Retina (tissue), 1 donor: ENCODE data around the gene FMNL2.
"Not testable (repeated sequence)": the region's sequence is repeated elsewhere in the genome, so short reads cannot be mapped to it uniquely, and the experiment has no call there.

Source experiments
- DNase-seq: peaks from one replicate; pipeline ENCODE4 v3.0.0-alpha.2; 2016

Gene FMNL2

GRCh38 chr2:152376385-152376784 is 41.4 kb downstream of the FMNL2 start:
- DNase-seq = no peak

GRCh38 chr2:152376968-152377367 is 42.0 kb downstream of the FMNL2 start:
- DNase-seq = no peak

- DNase-seq = no peak
These were observed 44.1 kb downstream of the FMNL2 start for GRCh38 chr2:152379089-152379488.

GRCh38 chr2:152380261-152381055 is 45.5 kb downstream of the FMNL2 start:
- no peak for DNase-seq

GRCh38 chr2:152383702-152384101 is 48.7 kb downstream of the FMNL2 start:
- DNase-seq = no peak

- DNase-seq = no peak
These were observed 50.0 kb downstream of the FMNL2 start for GRCh38 chr2:152384992-152385391.

- no peak for DNase-seq
These were observed 50.7 kb downstream of the FMNL2 start for GRCh38 chr2:152385650-152386049.

GRCh38 chr2:152386266-152386665 is 51.3 kb downstream of the FMNL2 start:
- DNase-seq = no peak

GRCh38 chr2:152387041-152387440 is 52.1 kb downstream of the FMNL2 start:
- no peak for DNase-seq

GRCh38 chr2:152388269-152388668 is 53.3 kb downstream of the FMNL2 start:
- not testable (repeated sequence) for DNase-seq

GRCh38 chr2:152389483-152389882 is 54.5 kb downstream of the FMNL2 start:
- DNase-seq = no peak

GRCh38 chr2:152390837-152391236 is 55.9 kb downstream of the FMNL2 start:
- no peak for DNase-seq

GRCh38 chr2:152391318-152391717 is 56.3 kb downstream of the FMNL2 start:
- DNase-seq = no peak

- DNase-seq = no peak
These were observed 58.4 kb downstream of the FMNL2 start for GRCh38 chr2:152393377-152393776.

- no peak for DNase-seq
These were observed 59.4 kb downstream of the FMNL2 start for GRCh38 chr2:152394326-152394725.

GRCh38 chr2:152395103-152395502 is 60.1 kb downstream of the FMNL2 start:
- no peak for DNase-seq

- DNase-seq = no peak
These were observed 60.6 kb downstream of the FMNL2 start for GRCh38 chr2:152395572-152395971.

GRCh38 chr2:152396051-152396511 is 61.1 kb downstream of the FMNL2 start:
- DNase-seq = no peak

GRCh38 chr2:152396763-152397162 is 61.8 kb downstream of the FMNL2 start:
- DNase-seq = no peak

GRCh38 chr2:152399003-152399402 is 64.0 kb downstream of the FMNL2 start:
- DNase-seq = no peak

- no peak for DNase-seq
These were observed 65.7 kb downstream of the FMNL2 start for GRCh38 chr2:152400607-152401214.

GRCh38 chr2:152402780-152403759 is 68.1 kb downstream of the FMNL2 start:
- no peak for DNase-seq
